Natural killer cell (primary cell): ENCODE results near the gene SMC5. TPM values are rescaled to one million over a fixed set of nuclear protein-coding genes. Genes with fewer than 3 reads are reported as not detected.

Source experiments
- ATAC-seq, 3 donors: fragments of 150-1000 bp in 2 of 3; fragments of 200-7000 bp in 1 of 3; cut with Tn5 transposase; 1 replicate in 1 of 3; 2 replicates in 2 of 3; pipeline ENCODE4 v1.10.0; 2021; ENCODE audit warnings: mild to moderate bottlenecking in 2 of 3, moderate library complexity in 2 of 3
- DNase-seq, 2 donors: peaks; one replicate each; pipeline versions ENCODE4 v3.0.0 to v3.0.0-alpha.2; 2013 to 2021; ENCODE audit warnings: mixed read lengths in 1 of 2
- H3K27ac ChIP-seq: one replicate; pipeline ENCODE4 v1.5.1; 2013; ENCODE audit warnings: mild to moderate bottlenecking, low read length
- H3K27me3 ChIP-seq: one replicate; pipeline ENCODE4 v1.6.1; 2013; ENCODE audit warnings: low read length; ENCODE audit not compliant: control insufficient read depth, insufficient read depth
- H3K36me3 ChIP-seq: one replicate; pipeline ENCODE4 v1.6.1; 2013; ENCODE audit warnings: low read length; ENCODE audit not compliant: control insufficient read depth, insufficient read depth
- H3K4me1 ChIP-seq: one replicate; pipeline ENCODE4 v1.6.1; 2013; ENCODE audit warnings: low read length; ENCODE audit not compliant: control insufficient read depth, insufficient read depth
- H3K4me3 ChIP-seq: one replicate; pipeline ENCODE4 v1.5.1; 2013; ENCODE audit warnings: low read length
- H3K9me3 ChIP-seq: one replicate; pipeline ENCODE4 v1.6.1; 2013; ENCODE audit warnings: low read length; ENCODE audit not compliant: control insufficient read depth, insufficient read depth
- H3K27ac Mint-ChIP-seq, 2 donors: one replicate each; pipeline ENCODE4 v1.8.0; 2022; ENCODE audit warnings: mild to moderate bottlenecking in 2 of 2, mixed read lengths in 2 of 2, moderate library complexity in 1 of 2
- H3K27me3 Mint-ChIP-seq, 2 donors: one replicate each; pipeline ENCODE4 v1.8.0; 2022; ENCODE audit warnings: low read depth in 2 of 2, mixed read lengths in 2 of 2
- H3K36me3 Mint-ChIP-seq: one replicate; pipeline ENCODE4 v1.8.0; 2022; ENCODE audit warnings: mixed read lengths
- H3K4me1 Mint-ChIP-seq, 2 donors: one replicate each; pipeline ENCODE4 v1.8.0; 2022; ENCODE audit warnings: mixed read lengths in 2 of 2
- H3K4me3 Mint-ChIP-seq: one replicate; pipeline ENCODE4 v1.8.0; 2022; ENCODE audit warnings: mild to moderate bottlenecking, moderate library complexity, mixed read lengths
- H3K9me3 Mint-ChIP-seq, 2 donors: one replicate each; pipeline ENCODE4 v1.8.0; 2022; ENCODE audit warnings: mixed read lengths in 2 of 2
- WGBS: methylation state at CpG from one replicate; pipeline ENCODE4 v1.1.7; 2013; ENCODE audit warnings: missing lambda C conversion rate; ENCODE audit not compliant: insufficient coverage; 5-methylcytosine and 5-hydroxymethylcytosine counted together
- intact Hi-C: fragments of 100-400 bp; cut with micrococcal nuclease; formaldehyde crosslinking; loops from one replicate; pipeline ENCODE4 v1.14.2; 2022
- total RNA-seq, 4 donors: library from RNA; stranded (reverse); fragments of 120-200 nt in 1 of 4; gene quantifications; one replicate each; pipeline versions ENCODE4 v1.2.3 to v1.2.4, GENCODE V29; 2013 to 2022
- TF ChIP-seq, protein P1 (sequence below): fragments of 200-600 bp; IDR thresholded peaks from one replicate; pipeline ENCODE4 v1.8.0; 2022; ENCODE audit warnings: antibody characterized with exemption

The SMC5 gene
- total RNA-seq, 3 donors from 2014 or later (not counting 1 experiment from before 2014, with no cell fraction given) = 35.0 to 41.0 (median 40.9) TPM

DNA sequence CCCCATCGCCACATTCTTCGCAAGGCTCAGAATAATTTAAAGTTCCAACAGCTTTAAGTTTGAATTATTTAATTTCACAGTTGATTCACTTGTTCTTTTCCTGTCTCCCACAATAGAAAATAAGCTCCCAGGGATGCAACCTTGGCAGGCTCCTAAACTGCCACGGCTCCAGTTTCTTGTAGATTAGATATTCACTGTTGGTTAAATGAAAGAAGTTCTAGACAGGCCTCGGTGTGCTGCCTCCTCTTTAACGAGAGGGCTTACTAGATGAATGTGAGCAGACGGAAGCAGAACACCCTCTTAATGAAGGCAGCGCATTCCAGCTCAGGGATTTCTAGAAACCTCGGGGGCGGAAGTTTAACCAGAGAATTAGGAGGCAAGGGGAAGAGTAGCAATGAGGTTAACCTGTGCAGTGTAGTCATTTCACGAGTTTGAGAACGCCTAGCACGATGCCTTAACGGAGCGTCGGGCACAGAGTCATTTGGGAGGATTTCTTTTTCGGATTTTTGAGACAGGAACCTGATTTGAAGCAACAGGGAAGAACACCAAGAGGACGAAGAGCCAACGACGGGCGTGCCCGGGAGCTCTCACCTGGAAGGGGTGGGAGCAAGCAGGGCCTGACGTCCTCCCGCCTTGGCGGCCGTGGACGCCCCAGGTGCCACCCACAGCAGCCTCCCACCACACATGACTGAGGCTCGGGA, 637 bp upstream of the SMC5 start:
- DNase-seq (no peak), ATAC-seq (peak; percentile 55 to 63 (median 60))
- Histone ChIP-seq H3K27me3 (no peaks in the 10 kb centered on the region), H3K36me3 (peaks cover 8% of the 10 kb centered on the region), H3K9me3 (no peaks in the 10 kb centered on the region), H3K4me3 (peak overlapping the region; percentile 96), H3K27ac (peak overlapping the region; percentile 96), H3K4me1 (peaks cover 24% of the 10 kb centered on the region)
- H3K27ac Mint-ChIP-seq = peak overlapping the region; percentile 90 to 94
- peak overlapping the region; percentile 94 for H3K4me3 Mint-ChIP-seq
- H3K9me3 Mint-ChIP-seq = no peaks in the 10 kb centered on the region
- no peaks in the 10 kb centered on the region for H3K36me3 Mint-ChIP-seq
- 10% methylated on average over 27 of the region's 27 CpGs for WGBS
- intact Hi-C loops = loop anchor here (2.0 kb wide), 2 partner anchors 161 to 499 kb away; no protein-coding TSS in a partner anchor
- H3K4me1 Mint-ChIP-seq = peaks cover 42 to 46% of the 10 kb centered on the region in 2 donors
- TF ChIP-seq, protein P1, sequence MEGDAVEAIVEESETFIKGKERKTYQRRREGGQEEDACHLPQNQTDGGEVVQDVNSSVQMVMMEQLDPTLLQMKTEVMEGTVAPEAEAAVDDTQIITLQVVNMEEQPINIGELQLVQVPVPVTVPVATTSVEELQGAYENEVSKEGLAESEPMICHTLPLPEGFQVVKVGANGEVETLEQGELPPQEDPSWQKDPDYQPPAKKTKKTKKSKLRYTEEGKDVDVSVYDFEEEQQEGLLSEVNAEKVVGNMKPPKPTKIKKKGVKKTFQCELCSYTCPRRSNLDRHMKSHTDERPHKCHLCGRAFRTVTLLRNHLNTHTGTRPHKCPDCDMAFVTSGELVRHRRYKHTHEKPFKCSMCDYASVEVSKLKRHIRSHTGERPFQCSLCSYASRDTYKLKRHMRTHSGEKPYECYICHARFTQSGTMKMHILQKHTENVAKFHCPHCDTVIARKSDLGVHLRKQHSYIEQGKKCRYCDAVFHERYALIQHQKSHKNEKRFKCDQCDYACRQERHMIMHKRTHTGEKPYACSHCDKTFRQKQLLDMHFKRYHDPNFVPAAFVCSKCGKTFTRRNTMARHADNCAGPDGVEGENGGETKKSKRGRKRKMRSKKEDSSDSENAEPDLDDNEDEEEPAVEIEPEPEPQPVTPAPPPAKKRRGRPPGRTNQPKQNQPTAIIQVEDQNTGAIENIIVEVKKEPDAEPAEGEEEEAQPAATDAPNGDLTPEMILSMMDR = no peak
- H3K27me3 Mint-ChIP-seq = no peaks in the 10 kb centered on the region

DNA sequence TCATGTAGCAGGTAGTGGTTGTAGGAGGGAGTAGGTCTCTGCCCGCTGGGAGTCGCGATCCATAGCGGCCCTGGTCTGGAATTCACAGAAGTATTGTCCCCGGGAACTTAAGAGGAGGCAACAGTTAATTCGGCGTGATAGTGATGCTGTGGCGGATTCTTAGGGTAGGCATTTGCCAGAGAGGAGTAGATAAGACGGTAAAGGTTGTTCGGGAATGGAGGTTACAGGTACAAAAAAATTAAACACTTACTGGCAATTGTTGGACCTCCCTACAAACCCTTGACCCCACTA, 679 bp downstream of the SMC5 start:
- TF ChIP-seq, protein P1 = no peak
- DNase-seq (no peak), ATAC-seq (no peak)
- Histone ChIP-seq H3K36me3 (peaks cover 10% of the 10 kb centered on the region), H3K27ac (peak overlapping the region; percentile 96), H3K4me1 (peaks cover 24% of the 10 kb centered on the region), H3K4me3 (peak overlapping the region; percentile 96), H3K9me3 (no peaks in the 10 kb centered on the region), H3K27me3 (no peaks in the 10 kb centered on the region)
- Mint-ChIP-seq H3K27ac (peak overlapping the region; percentile 90 to 94), H3K4me3 (peak overlapping the region; percentile 94), H3K36me3 (no peaks in the 10 kb centered on the region), H3K4me1 (peaks cover 42 to 46% of the 10 kb centered on the region in 2 donors), H3K27me3 (no peaks in the 10 kb centered on the region), H3K9me3 (no peaks in the 10 kb centered on the region)
- 2% methylated on average over 8 of the region's 10 CpGs for WGBS
- intact Hi-C loops = loop anchor here (2.0 kb wide), 2 partner anchors 159 to 501 kb away; no protein-coding TSS in a partner anchor

DNA sequence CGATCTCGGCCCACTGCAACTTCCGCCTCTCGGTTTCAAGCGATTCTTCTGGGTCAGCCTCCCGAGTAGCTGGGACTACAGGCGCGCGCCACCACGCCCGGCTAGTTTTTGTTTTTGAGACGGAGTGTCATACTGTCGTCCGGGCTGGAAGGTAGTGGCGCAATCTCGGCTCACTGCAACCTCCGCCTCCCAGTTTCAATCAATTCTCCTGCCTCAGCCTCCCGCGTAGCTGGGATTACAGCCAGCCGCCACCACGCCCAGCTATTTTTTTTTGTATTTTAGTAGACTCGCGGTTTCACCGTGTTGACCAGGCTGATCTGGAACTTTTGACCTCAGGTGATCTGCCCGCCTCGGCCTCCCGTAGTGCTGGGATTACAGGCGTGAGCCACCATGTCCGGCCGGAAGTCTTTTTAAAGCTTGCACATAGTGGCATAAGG, 1.2 kb downstream of the SMC5 start:
- intact Hi-C loops = no loop called here

More for the DNA sequence above, 1.2 kb downstream of the SMC5 start:
- no peak overlapping the region for H3K27ac ChIP-seq
- peaks cover 15% of the 10 kb centered on the region for H3K36me3 ChIP-seq
- H3K27me3 ChIP-seq = no peaks in the 10 kb centered on the region
- H3K27ac Mint-ChIP-seq = peak overlapping the region; percentile 90 to 94
- TF ChIP-seq, protein P1 = no peak
- H3K4me3 ChIP-seq = no peak overlapping the region
- H3K9me3 ChIP-seq = no peaks in the 10 kb centered on the region
- H3K4me1 ChIP-seq = peaks cover 24% of the 10 kb centered on the region
- H3K27me3 Mint-ChIP-seq = no peaks in the 10 kb centered on the region
- DNase-seq (no peak), ATAC-seq (no peak)
- WGBS = 94% methylated on average over 30 of the region's 30 CpGs
- H3K4me1 Mint-ChIP-seq = peaks cover 46% of the 10 kb centered on the region in 2 donors
- peak overlapping the region; percentile 94 for H3K4me3 Mint-ChIP-seq
- H3K9me3 Mint-ChIP-seq = no peaks in the 10 kb centered on the region
- H3K36me3 Mint-ChIP-seq = peaks cover 5% of the 10 kb centered on the region
